ENCODE results near the gene PER3.

- TF ChIP-seq EZH2 (IDR thresholded peaks at IDR 0.05; ENCODE audit: low read length, unreplicated experiment), result no peak
- TF ChIP-seq CTCF (conservative IDR thresholded peaks at IDR 0.05; ENCODE audit: low read depth, low read length), result no peak
Observed at GRCh38 chr1:7869136-7869920, 85.2 kb downstream of the PER3 start.

All from PC-3 (cell line).